ENCODE results near the gene DDX53. TPM values are rescaled to one million over a fixed set of nuclear protein-coding genes. Genes with fewer than 3 reads are reported as not detected.

The DDX53 gene
- total and polyA plus RNA-seq, 2 donors (not counting 1 experiment from before 2014, with no cell fraction given) = not detected

- H3K4me1 Mint-ChIP-seq = no peaks in the 10 kb centered on the region
- H3K4me3 Mint-ChIP-seq = no peak overlapping the region
- Histone ChIP-seq H3K36me3 (replicated peaks in 1 of 2; ENCODE audit: control extremely low read depth in 1 of 2, control insufficient read depth in 1 of 2, extremely low read depth in 1 of 2, insufficient read depth in 2 of 2, low read length in 1 of 2) (no peaks in the 10 kb centered on the region), H3K4me3 (ENCODE audit: control extremely low read depth in 1 of 5, extremely low read depth in 1 of 5, insufficient read depth in 1 of 5, low read depth in 2 of 5, low read length in 4 of 5) (no peak overlapping the region), H3K9me3 (ENCODE audit: control extremely low read depth in 1 of 3, control insufficient read depth in 2 of 3, insufficient read depth in 1 of 3, low read length in 2 of 3) (no peaks in the 10 kb centered on the region), H3K4me2 (replicated peaks; ENCODE audit: low read depth, low read length, poor library complexity, severe bottlenecking) (no peak overlapping the region), H3K9ac (ENCODE audit: low read length) (no peak overlapping the region), H4K20me1 (ENCODE audit: control insufficient read depth, insufficient read depth, low read length, poor library complexity, severe bottlenecking) (no peaks in the 10 kb centered on the region), H3K79me2 (ENCODE audit: control insufficient read depth, insufficient read depth, low read length) (no peaks in the 10 kb centered on the region), H3K27me3 (replicated peaks in 1 of 4; ENCODE audit: control extremely low read depth in 1 of 4, control insufficient read depth in 3 of 4, insufficient read depth in 4 of 4, low read length in 3 of 4) (no peaks in the 10 kb centered on the region), H3K27ac (ENCODE audit: low read length in 2 of 2) (no peak overlapping the region), H3K4me1 (ENCODE audit: control insufficient read depth in 2 of 2, insufficient read depth in 2 of 2, low read length in 2 of 2) (no peaks in the 10 kb centered on the region), H2AFZ (ENCODE audit: insufficient read depth, low read depth, low read length, poor library complexity, severe bottlenecking) (no peak overlapping the region)
- no peaks in the 10 kb centered on the region for H3K9me3 Mint-ChIP-seq (ENCODE audit: insufficient read depth)
- CTCF ChIA-PET = no interaction called here
- POLR2A ChIA-PET = no interaction called here
- ATAC-seq (ENCODE audit: low read depth) = no peak
- intact Hi-C loops (cut with micrococcal nuclease) = no loop called here
- TF ChIP-seq EZH2 (IDR thresholded peaks at IDR 0.05; ENCODE audit: borderline replicate concordance, insufficient read depth, low read depth, low read length, poor library complexity, severe bottlenecking) (no peak), CTCF (IDR thresholded peaks at IDR 0.05) (no peak)
- no peak for DNase-seq
- WGBS (ENCODE audit: insufficient coverage) = no CpG with 5 or more reads among the region's 1 CpG
- H3K27me3 Mint-ChIP-seq = no peaks in the 10 kb centered on the region
- H3K27ac Mint-ChIP-seq = no peak overlapping the region
Observed at GRCh38 chrX:22987452-22987851, 12.3 kb upstream of the DDX53 start.

GRCh38 chrX:23003116-23003515 is 3.4 kb downstream of the DDX53 start:
- Histone ChIP-seq H3K9ac (ENCODE audit: low read length) (no peak overlapping the region), H3K9me3 (ENCODE audit: control extremely low read depth in 1 of 3, control insufficient read depth in 2 of 3, insufficient read depth in 1 of 3, low read length in 2 of 3) (peaks cover 0 to 6% (median 0%) of the 10 kb centered on the region in 3 donors), H4K20me1 (ENCODE audit: control insufficient read depth, insufficient read depth, low read length, poor library complexity, severe bottlenecking) (no peaks in the 10 kb centered on the region), H3K4me3 (ENCODE audit: control extremely low read depth in 1 of 5, extremely low read depth in 1 of 5, insufficient read depth in 1 of 5, low read depth in 2 of 5, low read length in 4 of 5) (no peak overlapping the region), H3K4me2 (replicated peaks; ENCODE audit: low read depth, low read length, poor library complexity, severe bottlenecking) (no peak overlapping the region), H3K36me3 (replicated peaks in 1 of 2; ENCODE audit: control extremely low read depth in 1 of 2, control insufficient read depth in 1 of 2, extremely low read depth in 1 of 2, insufficient read depth in 2 of 2, low read length in 1 of 2) (no peaks in the 10 kb centered on the region), H2AFZ (ENCODE audit: insufficient read depth, low read depth, low read length, poor library complexity, severe bottlenecking) (no peak overlapping the region), H3K27me3 (replicated peaks in 1 of 4; ENCODE audit: control extremely low read depth in 1 of 4, control insufficient read depth in 3 of 4, insufficient read depth in 4 of 4, low read length in 3 of 4) (no peaks in the 10 kb centered on the region), H3K27ac (ENCODE audit: low read length in 2 of 2) (no peak overlapping the region), H3K4me1 (ENCODE audit: control insufficient read depth in 2 of 2, insufficient read depth in 2 of 2, low read length in 2 of 2) (no peaks in the 10 kb centered on the region), H3K79me2 (ENCODE audit: control insufficient read depth, insufficient read depth, low read length) (no peaks in the 10 kb centered on the region)
- DNase-seq (no peak), ATAC-seq (ENCODE audit: low read depth) (no peak)
- ChIA-PET CTCF (no interaction called here), POLR2A (no interaction called here)
- H3K9me3 Mint-ChIP-seq (ENCODE audit: insufficient read depth) = no peaks in the 10 kb centered on the region
- H3K27ac Mint-ChIP-seq = no peak overlapping the region
- intact Hi-C loops (cut with micrococcal nuclease) = no loop called here
- WGBS (ENCODE audit: insufficient coverage) = no CpG with 5 or more reads among the region's 2 CpGs
- H3K27me3 Mint-ChIP-seq = no peaks in the 10 kb centered on the region
- no peaks in the 10 kb centered on the region for H3K4me1 Mint-ChIP-seq
- no peak for TF ChIP-seq EZH2 (IDR thresholded peaks at IDR 0.05; ENCODE audit: borderline replicate concordance, insufficient read depth, low read depth, low read length, poor library complexity, severe bottlenecking)
- no peak for TF ChIP-seq CTCF (IDR thresholded peaks at IDR 0.05)
- no peak overlapping the region for H3K4me3 Mint-ChIP-seq

Measured in B cell (primary cell).